ENCODE results near the gene AUTS2. TPM values are rescaled to one million over a fixed set of nuclear protein-coding genes. Genes with fewer than 3 reads are reported as not detected.

The AUTS2 gene
- total and polyA plus RNA-seq, 9 of the 15 experiments (the other 6 are each of a cell fraction or from before 2014, with no cell fraction given), result 0.58 TPM; not detected in 8

- H3K79me2 ChIP-seq (ENCODE audit: control insufficient read depth, insufficient read depth, low read length), result no peaks in the 10 kb centered on the region
- peaks cover 17 to 47% of the 10 kb centered on the region in 2 experiments for H3K27me3 ChIP-seq (ENCODE audit: control insufficient read depth in 2 of 2, insufficient read depth in 2 of 2, low read length in 2 of 2)
- ATAC-seq (no peak), FAIRE-seq (no peak), DNase-seq (ENCODE audit: extremely low read depth in 1 of 4, low spot score in 3 of 4) (no peak)
- H3K9me3 ChIP-seq (replicated peaks; ENCODE audit: control insufficient read depth, insufficient read depth, low read depth, low read length), result no peaks in the 10 kb centered on the region
- H3K4me3 ChIP-seq, result no peak overlapping the region
- intact Hi-C loops (cut with micrococcal nuclease) (no loop called here), in situ Hi-C loops (cut with MboI) (no loop called here)
- BruUV-seq (replicated peaks), result no TSS peak
- H3K4me1 ChIP-seq (replicated peaks in 1 of 2; ENCODE audit: control insufficient read depth in 2 of 2, insufficient read depth in 2 of 2, low read length in 2 of 2), result no peaks in the 10 kb centered on the region
- H2AFZ ChIP-seq (ENCODE audit: low read depth, low read length), result no peak overlapping the region
- TF ChIP-seq GABPB1 (CRISPR knock-in tag; IDR thresholded peaks at IDR 0.05) (no peak), MLLT1 (IDR thresholded peaks at IDR 0.05) (no peak), SREBF2 (CRISPR knock-in tag; IDR thresholded peaks at IDR 0.05) (no peak), TAL1 (IDR thresholded peaks at IDR 0.05) (no peak)
- no peak overlapping the region for H3K4me2 ChIP-seq (ENCODE audit: insufficient read depth, low read length)
- no peak overlapping the region for H3K27ac ChIP-seq (ENCODE audit: extremely low read depth, low read depth, low read length)
- POLR2A ChIA-PET, result no interaction called here
- CTCF ChIA-PET (ENCODE audit: low intra/inter-chr PET ratio), result no interaction called here
- WGBS (ENCODE audit: insufficient coverage, low coverage, missing lambda C conversion rate), result 8% methylated on average over 19 of the region's 19 CpGs
- no peaks in the 10 kb centered on the region for H3K9me1 ChIP-seq (ENCODE audit: control insufficient read depth, insufficient read depth, low read length)
- 0 out of 2 replicates have a peak, but pooled peaks cover 8% of the 10 kb centered on the region for H4K20me1 ChIP-seq (replicated peaks; ENCODE audit: control insufficient read depth, insufficient read depth, low read length)
- no peaks in the 10 kb centered on the region for H3K36me3 ChIP-seq (ENCODE audit: control insufficient read depth, insufficient read depth, low read length)
- H3K9ac ChIP-seq (ENCODE audit: insufficient read depth in 1 of 2, low read depth in 2 of 2, low read length in 2 of 2), result no peak overlapping the region
These were observed 1022.2 kb downstream of the AUTS2 start for GRCh38 chr7:70620333-70621055.
